SU-DHL-6 (cell line): Measurements from ENCODE around the gene CENPB.

Experiments used
- CTCF ChIP-seq: fragments of 200-600 bp; sonication (generic); IDR thresholded peaks from one replicate; pipeline ENCODE4 v1.5.1; 2017; ENCODE audit warnings: antibody characterized with exemption, mild to moderate bottlenecking, low read length, moderate library complexity; ENCODE audit not compliant: insufficient read depth, poor library complexity, severe bottlenecking
- EZH2phosphoT487 ChIP-seq: fragments of 200-600 bp; sonication (generic), shearing (Covaris generic); conservative IDR thresholded peaks from 2 replicates; pipeline ENCODE4 v1.6.1; 2018; ENCODE audit warnings: mild to moderate bottlenecking, antibody characterized with exemption, low read length, moderate library complexity, mixed read lengths

GRCh38 chr20:3743251-3743650 is 43.3 kb downstream of the CENPB start:
- no peak for TF ChIP-seq CTCF
- TF ChIP-seq EZH2phosphoT487, result no peak
